A549 treated with CpdA at 1 μM for 4 hours (cell line): ENCODE measurements around the gene CSTF1. TPM values are rescaled to one million over a fixed set of nuclear protein-coding genes. Genes with fewer than 3 reads are reported as not detected.

Source experiments
- total RNA-seq: library from RNA; stranded (reverse); fragments of 200-300 nt; extraction: Qiagen RNA extraction; gene quantifications from 5 replicates; pipeline ENCODE4 v1.2.3, GENCODE V29; 2022; ENCODE audit warnings: low read depth

Gene CSTF1
- total RNA-seq: 36.1 to 42.9 TPM (median 39.5 TPM) in 5 replicates

GRCh38 chr20:56392132-56392880 is at the start of gene CSTF1, which contains the start of gene AURKA:
TSS of gene CSTF1 (plus strand) at chr20:56392645. CDS start at chr20:56395553, 2,908 bp downstream.
TSS of gene AURKA (minus strand) at chr20:56392215. CDS start at chr20:56388197, 4,018 bp downstream.

GRCh38 chr20:56358600-56359211 is 33.7 kb upstream of the CSTF1 start, which contains the start of gene FAM210B:
TSS of gene FAM210B (plus strand) at chr20:56358974. CDS start at chr20:56359006, 32 bp downstream.

GRCh38 chr20:56411759-56412472 is 19.5 kb downstream of the CSTF1 start, which contains the start of gene CASS4:
TSS of gene CASS4 (plus strand) at chr20:56412260. CDS start at chr20:56412459, 199 bp downstream.

Other genes starting within 250 kb of the CSTF1 start
- not detected in 5 replicates for gene MC3R, start 143.9 kb upstream of the CSTF1 start, total RNA-seq
- 9.8 to 11.6 TPM (median 11.1 TPM) in 5 replicates for gene FAM210B, start 33.7 kb upstream of the CSTF1 start, total RNA-seq
- gene AURKA, start 430 bp upstream of the CSTF1 start, total RNA-seq: 107 to 121 TPM (median 117 TPM) in 5 replicates
- gene CASS4, start 19.6 kb downstream of the CSTF1 start, total RNA-seq: 0.03 to 0.09 TPM (median 0.08 TPM) in 3 of 5 replicates, not detected in the others
- gene RTF2, start 76.0 kb downstream of the CSTF1 start, total RNA-seq: 78.7 to 104 TPM (median 90.4 TPM) in 5 replicates
- gene FAM209A, start 132.1 kb downstream of the CSTF1 start, total RNA-seq: 0.17 to 0.59 TPM (median 0.40 TPM) in 3 of 5 replicates, not detected in the others
- gene FAM209B, start 140.6 kb downstream of the CSTF1 start, total RNA-seq: 0.32 to 0.76 TPM (median 0.63 TPM) in 3 of 5 replicates, not detected in the others
- 12.8 to 17.1 TPM (median 15.8 TPM) in 5 replicates for gene TFAP2C, start 236.7 kb downstream of the CSTF1 start, total RNA-seq